Measurements from ENCODE around the gene XPR1. TPM values are rescaled to one million over a fixed set of nuclear protein-coding genes. Genes with fewer than 3 reads are reported as not detected.

Gene XPR1
- total and polyA plus RNA-seq, 2 of the 8 experiments (the other 6 are each of a cell fraction or from before 2014, with no cell fraction given) = 28.6 to 43.9 TPM

DNA sequence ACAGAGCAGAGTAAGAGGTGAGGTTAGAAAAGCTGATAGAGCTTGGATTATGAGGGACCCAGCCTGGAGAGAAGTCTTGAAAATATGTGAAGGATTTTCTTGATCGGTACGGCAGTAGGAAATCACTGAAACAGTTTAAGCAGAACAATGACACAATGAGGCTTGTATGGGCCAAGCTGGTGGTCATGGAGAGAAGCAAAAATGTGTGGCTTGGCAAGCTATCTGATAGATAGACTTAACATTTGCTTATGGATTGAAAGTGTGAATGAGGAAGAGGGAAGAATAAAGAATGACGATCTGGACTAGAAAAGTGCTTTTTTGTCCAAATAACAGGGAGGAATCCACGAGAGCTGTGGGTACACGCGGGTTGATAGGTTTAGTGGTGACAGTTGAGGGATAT lies 15.4 kb upstream of the XPR1 start:
- Histone ChIP-seq H3K23ac (ENCODE audit: insufficient read length) (no peak overlapping the region), H4K8ac (ENCODE audit: extremely low read depth, insufficient read depth, low read length) (no peak overlapping the region), H2BK15ac (ENCODE audit: low read length) (no peak overlapping the region), H3K18ac (ENCODE audit: extremely low read depth, low read length) (no peak overlapping the region), H4K91ac (replicated peaks; ENCODE audit: insufficient read length, low read length) (no peak overlapping the region), H4K20me1 (replicated peaks in 1 of 2; ENCODE audit: control insufficient read depth in 1 of 2, insufficient read depth in 2 of 2, low read length in 2 of 2) (no peaks in the 10 kb centered on the region), H3K56ac (replicated peaks; ENCODE audit: insufficient read length, low read depth, low read length) (no peak overlapping the region), H3K36me3 (ENCODE audit: control insufficient read depth in 2 of 4, insufficient read depth in 4 of 4, low read length in 3 of 4) (no peaks in the 10 kb centered on the region), H3K23me2 (ENCODE audit: low read depth, low read length) (no peaks in the 10 kb centered on the region), H3K9ac (replicated peaks in 1 of 4; ENCODE audit: extremely low read depth in 1 of 4, low read depth in 3 of 4, low read length in 3 of 4) (no peak overlapping the region), H3K9me3 (ENCODE audit: insufficient read depth in 2 of 2, low read depth in 1 of 2, low read length in 1 of 2) (no peaks in the 10 kb centered on the region), H2BK5ac (ENCODE audit: low read depth, low read length) (no peak overlapping the region), H3K27me3 (replicated peaks in 1 of 4; ENCODE audit: control insufficient read depth in 3 of 4, extremely low read depth in 1 of 4, insufficient read depth in 3 of 4, low read length in 3 of 4) (no peaks in the 10 kb centered on the region), H2BK20ac (ENCODE audit: low read length) (no peak overlapping the region), H3K27ac (ENCODE audit: low read depth, low read length) (no peak overlapping the region), H2AK5ac (ENCODE audit: low read depth, low read length) (no peak overlapping the region), H3K79me1 (ENCODE audit: low read depth, low read length) (no peaks in the 10 kb centered on the region), H2BK12ac (ENCODE audit: low read depth, low read length) (no peak overlapping the region), H4K5ac (ENCODE audit: insufficient read length, low read depth, low read length) (no peak overlapping the region), H2BK120ac (replicated peaks; ENCODE audit: low read depth, low read length) (no peak overlapping the region), H2AFZ (ENCODE audit: low read length) (0 out of 2 replicates have a peak overlapping the region, but pooled peaks have one; percentile 22), H3K4me3 (ENCODE audit: extremely low read depth in 1 of 4, insufficient read depth in 2 of 4, low read depth in 3 of 4, low read length in 4 of 4) (no peak overlapping the region), H3K4me1 (replicated peaks in 1 of 4; ENCODE audit: control insufficient read depth in 3 of 4, insufficient read depth in 4 of 4, low read length in 3 of 4) (no peaks in the 10 kb centered on the region), H3K79me2 (ENCODE audit: control insufficient read depth in 1 of 2, insufficient read depth in 2 of 2, low read length in 2 of 2) (no peaks in the 10 kb centered on the region), H3K4ac (replicated peaks; ENCODE audit: insufficient read length, low read depth, low read length) (no peak overlapping the region), H3K4me2 (ENCODE audit: insufficient read depth in 1 of 2, low read depth in 2 of 2, low read length in 2 of 2) (no peak overlapping the region), H3K14ac (ENCODE audit: insufficient read length) (no peak overlapping the region)
- ChIA-PET POLR2A (ENCODE audit: partially characterized antibody) (no interaction called here), CTCF (ENCODE audit: partially characterized antibody) (interaction anchor here (0.7 kb wide), 1 partner anchor 10 kb away, joined by 3 read pairs; no protein-coding TSS in a partner anchor)
- TF ChIP-seq EP300 (IDR thresholded peaks at IDR 0.05; ENCODE audit: borderline replicate concordance in 1 of 2, low read depth in 2 of 2, low read length in 2 of 2) (no peak), ASH2L (IDR thresholded peaks at IDR 0.05; ENCODE audit: low read length) (no peak), RNF2 (IDR thresholded peaks at IDR 0.05; ENCODE audit: borderline replicate concordance, low read depth, low read length, missing control alignments, poor library complexity, severe bottlenecking) (no peak), NANOG (IDR thresholded peaks at IDR 0.05; ENCODE audit: insufficient read depth, low read depth, low read length, poor library complexity, severe bottlenecking) (no peak)
- DNase-seq (ENCODE audit: low read depth in 1 of 2, low spot score in 2 of 2) (no peak), FAIRE-seq (no peak)
- 87% methylated on average over 6 of the region's 6 CpGs; no CpG with 5 or more reads in 1 of the 2 experiments for WGBS, 2 experiments (ENCODE audit: extremely low coverage in 1 of 2, insufficient coverage in 1 of 2, insufficient read length in 1 of 2, insufficient replicate concordance in 2 of 2, low coverage in 1 of 2, low lambda C conversion rate in 2 of 2, missing lambda C conversion rate in 1 of 2)

Measured in H1 (cell line).